Measurements from ENCODE around the gene LIG1.

- TF ChIP-seq GATA3 (IDR thresholded peaks at IDR 0.05; ENCODE audit: low read depth, low read length), result no peak
- TF ChIP-seq GATA2 (IDR thresholded peaks at IDR 0.05; ENCODE audit: low read depth, low read length), result no peak
Measured at GRCh38 chr19:48081106-48081505, 89.0 kb downstream of the LIG1 start.
